SU-DHL-6 (cell line): ENCODE results near the gene MYO9A.

ENCODE experiments used
- H2AFZ ChIP-seq: fragments of 200-600 bp; sonication (generic); 2 replicates; pipeline ENCODE4 v1.6.1; 2014; ENCODE audit warnings: low read depth, mild to moderate bottlenecking, moderate library complexity, mixed read lengths, antibody characterized with exemption, low read length; ENCODE audit not compliant: severe bottlenecking
- H3F3A ChIP-seq: fragments of 200-600 bp; shearing (Covaris generic); 2 replicates; pipeline ENCODE4 v1.6.0; 2016; ENCODE audit warnings: antibody characterized with exemption, mild to moderate bottlenecking; ENCODE audit not compliant: insufficient read depth
- H3K27ac ChIP-seq: fragments of 200-600 bp; sonication (generic); 2 replicates; pipeline ENCODE4 v1.5.1; 2016; ENCODE audit warnings: low read depth, mild to moderate bottlenecking, low read length, moderate library complexity, mixed read lengths
- H3K27me3 ChIP-seq: fragments of 200-600 bp; sonication (generic), shearing (Covaris generic); 2 replicates; pipeline ENCODE4 v1.6.0; 2014; ENCODE audit warnings: mild to moderate bottlenecking, low read length
- H3K36me3 ChIP-seq: fragments of 200-600 bp; sonication (generic); 2 replicates; pipeline ENCODE4 v1.6.1; 2014; ENCODE audit warnings: mild to moderate bottlenecking, low read length, mixed read lengths
- H3K4me2 ChIP-seq: fragments of 300-600, 200-600 bp; shearing (Covaris generic), sonication (generic); 2 replicates; pipeline ENCODE4 v1.6.0; 2014; ENCODE audit warnings: low read length, low read depth, mild to moderate bottlenecking; ENCODE audit not compliant: poor library complexity, severe bottlenecking
- H3K4me3 ChIP-seq: fragments of 200-600 bp; sonication (generic); 2 replicates; pipeline ENCODE4 v1.5.1; 2014; ENCODE audit warnings: antibody characterized with exemption, low read length, mild to moderate bottlenecking, mixed read lengths; ENCODE audit not compliant: insufficient read depth, poor library complexity, severe bottlenecking
- H3K79me2 ChIP-seq: fragments of 200-600 bp; sonication (generic); 2 replicates; pipeline ENCODE4 v1.6.1; 2014; ENCODE audit warnings: mild to moderate bottlenecking, low read length, moderate library complexity; ENCODE audit not compliant: insufficient read depth
- H3K9ac ChIP-seq: fragments of 200-600 bp; sonication (generic); 2 replicates; pipeline ENCODE4 v1.7.0; 2014; ENCODE audit warnings: mild to moderate bottlenecking, low read length
- H3K9me2 ChIP-seq: fragments of 200-600 bp; sonication (generic); replicated peaks from 2 replicates; pipeline ENCODE4 v1.6.1; 2014; ENCODE audit warnings: low read length; ENCODE audit not compliant: insufficient read depth
- H3K9me3 ChIP-seq: fragments of 200-600 bp; sonication (generic); 2 replicates; pipeline ENCODE4 v1.6.1; 2014; ENCODE audit warnings: low read length, mixed read lengths; ENCODE audit not compliant: insufficient read depth
- H4K20me1 ChIP-seq: fragments of 200-600 bp; sonication (generic); 2 replicates; pipeline ENCODE4 v1.6.1; 2014; ENCODE audit warnings: low read depth, mild to moderate bottlenecking, antibody characterized with exemption, low read length, moderate library complexity, mixed read lengths
- CTCF ChIP-seq: fragments of 200-600 bp; sonication (generic); IDR thresholded peaks from one replicate; pipeline ENCODE4 v1.5.1; 2017; ENCODE audit warnings: antibody characterized with exemption, mild to moderate bottlenecking, low read length, moderate library complexity; ENCODE audit not compliant: insufficient read depth, poor library complexity, severe bottlenecking
- EZH2phosphoT487 ChIP-seq: fragments of 200-600 bp; sonication (generic), shearing (Covaris generic); conservative IDR thresholded peaks from 2 replicates; pipeline ENCODE4 v1.6.1; 2018; ENCODE audit warnings: mild to moderate bottlenecking, antibody characterized with exemption, low read length, moderate library complexity, mixed read lengths

The MYO9A gene

GRCh38 chr15:71822890-71823630, 294.9 kb downstream of the MYO9A start:
- Histone ChIP-seq H3K4me3 (no peak overlapping the region), H3F3A (no peaks in the 10 kb centered on the region), H4K20me1 (no peaks in the 10 kb centered on the region), H3K4me2 (no peak overlapping the region), H3K9me3 (no peaks in the 10 kb centered on the region), H3K27ac (no peak overlapping the region), H2AFZ (no peak overlapping the region), H3K36me3 (peaks cover 38% of the 10 kb centered on the region), H3K27me3 (no peaks in the 10 kb centered on the region), H3K79me2 (no peaks in the 10 kb centered on the region), H3K9ac (no peak overlapping the region), H3K9me2 (no peaks in the 10 kb centered on the region)
- TF ChIP-seq EZH2phosphoT487 (no peak), CTCF (no peak)

- TF ChIP-seq EZH2phosphoT487 (no peak), CTCF (no peak)
- no peaks in the 10 kb centered on the region for H3F3A ChIP-seq
- no peaks in the 10 kb centered on the region for H3K9me2 ChIP-seq
- H3K9me3 ChIP-seq, result no peaks in the 10 kb centered on the region
- no peak overlapping the region for H3K4me2 ChIP-seq
- H4K20me1 ChIP-seq, result no peaks in the 10 kb centered on the region
- H3K4me3 ChIP-seq, result no peak overlapping the region
- H3K79me2 ChIP-seq, result no peaks in the 10 kb centered on the region
- H2AFZ ChIP-seq, result no peak overlapping the region
- peaks cover 25% of the 10 kb centered on the region for H3K36me3 ChIP-seq
- H3K27me3 ChIP-seq, result no peaks in the 10 kb centered on the region
- no peak overlapping the region for H3K9ac ChIP-seq
- H3K27ac ChIP-seq, result no peak overlapping the region
Observed at GRCh38 chr15:71821547-71822129, 296.3 kb downstream of the MYO9A start.

- Histone ChIP-seq H3K36me3 (peaks cover 11% of the 10 kb centered on the region), H3K79me2 (no peaks in the 10 kb centered on the region), H3F3A (no peaks in the 10 kb centered on the region), H3K9ac (no peak overlapping the region), H4K20me1 (no peaks in the 10 kb centered on the region), H3K4me3 (no peak overlapping the region), H3K4me2 (no peak overlapping the region), H3K9me3 (no peaks in the 10 kb centered on the region), H3K9me2 (no peaks in the 10 kb centered on the region), H3K27me3 (no peaks in the 10 kb centered on the region), H2AFZ (no peak overlapping the region), H3K27ac (no peak overlapping the region)
- TF ChIP-seq CTCF, result no peak
- no peak for TF ChIP-seq EZH2phosphoT487
Observed at GRCh38 chr15:71820127-71820526, 297.8 kb downstream of the MYO9A start.
